HG03066 (cell line): Measurements from ENCODE around the gene FTCD.

Source experiments
- ATAC-seq: cut with Tn5 transposase; IDR thresholded peaks from one replicate; pipeline ENCODE4 v1.9.1; 2021; ENCODE audit warnings: low read depth; ENCODE audit not compliant: unreplicated experiment

FTCD gene

DNA sequence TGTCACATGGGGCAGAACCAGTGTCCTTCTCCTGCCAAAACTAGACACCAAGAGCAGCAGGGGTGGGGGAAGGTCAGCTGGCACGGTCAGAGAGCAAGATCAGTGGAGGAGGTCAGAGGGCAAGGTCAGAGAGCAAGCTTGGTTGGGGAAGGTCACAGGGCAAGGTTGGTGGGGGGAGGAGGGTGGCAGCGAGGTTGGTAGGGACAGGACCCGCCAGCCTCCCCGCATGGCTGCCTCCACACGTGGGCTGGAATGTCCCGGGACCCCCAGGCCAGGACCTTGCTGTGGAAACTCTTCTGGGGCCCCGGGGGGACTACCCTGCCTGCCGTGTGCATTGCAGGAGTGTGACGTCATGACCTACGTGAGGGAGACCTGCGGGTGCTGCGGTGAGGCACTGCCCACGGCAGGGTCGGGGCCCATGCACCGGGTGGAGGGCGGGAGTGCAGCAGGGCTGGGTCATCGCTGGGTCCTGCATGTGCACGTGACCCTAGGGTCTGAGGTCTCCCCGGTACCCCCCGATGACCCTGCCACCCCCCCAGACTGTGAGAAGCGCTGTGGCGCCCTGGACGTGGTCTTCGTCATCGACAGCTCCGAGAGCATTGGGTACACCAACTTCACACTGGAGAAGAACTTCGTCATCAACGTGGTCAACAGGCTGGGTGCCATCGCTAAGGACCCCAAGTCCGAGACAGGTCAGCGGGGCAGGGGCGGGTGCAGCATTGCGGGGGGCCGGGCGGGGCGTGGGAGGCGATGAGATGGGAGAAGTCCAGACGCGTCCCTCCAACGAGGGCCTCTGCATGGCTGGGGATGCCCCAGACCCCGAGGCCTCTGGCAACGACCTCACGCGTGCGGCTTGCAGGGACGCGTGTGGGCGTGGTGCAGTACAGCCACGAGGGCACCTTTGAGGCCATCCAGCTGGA is 30.2 kb downstream of the FTCD start:
- no peak for ATAC-seq

DNA sequence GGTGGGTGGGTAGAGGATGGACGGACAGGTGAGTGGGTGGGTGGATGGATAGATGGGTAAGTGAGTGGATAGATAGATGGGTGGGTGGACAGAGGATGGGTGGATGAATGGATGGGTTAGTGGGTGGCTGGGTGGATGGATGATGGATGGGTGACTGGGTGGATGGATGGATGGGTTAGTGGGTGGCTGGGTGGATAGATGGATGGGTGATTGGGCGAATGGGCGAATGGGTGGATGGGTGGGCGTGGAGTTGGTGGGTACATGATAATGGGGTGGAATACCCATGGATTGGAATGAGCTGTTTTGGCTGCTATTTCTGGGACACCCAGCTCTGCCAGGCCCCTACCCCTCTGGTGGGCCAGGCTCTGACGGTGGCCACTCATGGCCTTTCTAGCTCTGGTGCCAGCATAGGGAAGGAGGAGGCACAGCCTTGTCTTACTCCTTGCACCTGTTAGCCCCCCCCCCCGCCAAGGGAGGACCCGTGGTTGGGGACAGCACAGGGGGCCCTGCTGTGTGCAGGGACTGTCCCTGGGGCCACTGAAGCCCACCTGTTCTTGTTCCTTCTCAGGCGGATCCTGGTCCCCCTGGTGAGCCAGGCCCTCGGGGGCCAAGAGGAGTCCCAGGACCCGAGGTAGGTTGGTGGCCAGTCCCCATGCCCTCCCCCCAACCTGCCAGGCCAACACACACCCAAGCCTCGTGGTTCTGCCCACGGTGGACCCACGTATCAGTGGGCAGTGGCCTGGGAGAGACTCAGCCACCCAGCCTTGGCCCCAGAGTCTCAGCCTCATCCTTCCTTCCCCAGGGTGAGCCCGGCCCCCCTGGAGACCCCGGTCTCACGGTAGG is 31.1 kb downstream of the FTCD start:
- ATAC-seq = no peak

DNA sequence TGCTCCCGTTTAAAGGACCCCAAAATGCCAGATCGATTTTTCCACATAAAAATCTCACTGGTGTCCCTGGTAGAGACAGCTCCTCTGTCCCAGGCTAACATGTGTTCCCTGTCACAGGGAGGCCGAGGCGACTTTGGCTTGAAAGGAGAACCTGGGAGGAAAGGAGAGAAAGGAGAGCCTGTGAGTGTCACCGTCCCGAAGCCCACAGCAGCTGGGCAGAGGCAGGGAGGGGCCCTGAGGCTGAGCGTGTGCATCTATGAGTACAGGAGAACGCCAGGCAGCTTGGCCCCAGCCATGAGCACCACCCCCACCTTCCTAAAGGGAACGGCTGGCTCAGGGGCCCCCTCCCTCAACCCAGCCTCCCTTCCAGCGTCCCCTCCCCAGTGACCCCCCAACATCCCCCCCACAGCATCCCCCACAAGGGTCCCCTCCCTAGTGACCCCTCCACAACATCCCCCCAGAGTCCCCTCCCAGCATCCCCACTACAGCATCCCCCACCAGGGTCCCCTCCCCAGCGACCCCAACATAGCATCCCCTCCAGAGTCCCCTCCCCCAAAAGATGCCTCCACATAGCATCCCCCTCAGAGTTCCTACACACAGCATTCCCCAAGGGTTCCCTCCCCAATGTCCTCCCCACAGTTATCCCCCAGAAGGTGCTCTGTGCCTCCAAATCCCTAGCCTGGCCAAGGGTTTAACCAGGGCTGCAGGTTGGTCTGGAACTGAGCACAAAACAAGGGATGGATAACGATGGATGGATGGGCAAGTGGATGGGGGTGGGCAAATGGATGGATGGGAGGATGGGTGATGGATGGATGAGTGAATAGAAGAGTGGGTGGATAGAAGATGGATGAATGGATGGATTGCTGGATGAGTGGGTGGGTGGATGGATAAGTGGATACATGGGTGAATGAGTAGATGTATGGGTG is 32.4 kb downstream of the FTCD start:
- no peak for ATAC-seq

DNA sequence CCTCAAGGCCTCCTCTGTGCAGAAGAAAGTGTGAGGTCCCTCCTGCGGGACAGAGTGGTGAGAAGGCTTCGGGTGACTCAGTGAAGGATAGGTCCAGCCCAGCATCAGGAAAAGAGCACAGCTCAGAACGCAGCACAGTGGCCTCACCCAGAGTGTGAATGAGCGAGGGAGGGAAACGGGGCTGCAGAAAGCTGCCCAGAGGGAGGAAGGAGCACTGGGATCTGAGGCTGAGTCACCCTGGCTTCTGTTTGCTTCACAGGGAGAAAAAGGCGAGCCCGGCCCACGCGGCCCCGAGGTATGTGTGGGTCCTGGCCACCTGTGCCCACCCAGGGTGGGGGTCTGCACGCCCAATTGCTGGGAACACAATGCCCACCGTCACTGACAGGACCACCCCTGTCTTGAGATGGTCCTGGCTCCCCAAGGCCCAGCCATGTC is 33.1 kb downstream of the FTCD start:
- ATAC-seq = no peak

DNA sequence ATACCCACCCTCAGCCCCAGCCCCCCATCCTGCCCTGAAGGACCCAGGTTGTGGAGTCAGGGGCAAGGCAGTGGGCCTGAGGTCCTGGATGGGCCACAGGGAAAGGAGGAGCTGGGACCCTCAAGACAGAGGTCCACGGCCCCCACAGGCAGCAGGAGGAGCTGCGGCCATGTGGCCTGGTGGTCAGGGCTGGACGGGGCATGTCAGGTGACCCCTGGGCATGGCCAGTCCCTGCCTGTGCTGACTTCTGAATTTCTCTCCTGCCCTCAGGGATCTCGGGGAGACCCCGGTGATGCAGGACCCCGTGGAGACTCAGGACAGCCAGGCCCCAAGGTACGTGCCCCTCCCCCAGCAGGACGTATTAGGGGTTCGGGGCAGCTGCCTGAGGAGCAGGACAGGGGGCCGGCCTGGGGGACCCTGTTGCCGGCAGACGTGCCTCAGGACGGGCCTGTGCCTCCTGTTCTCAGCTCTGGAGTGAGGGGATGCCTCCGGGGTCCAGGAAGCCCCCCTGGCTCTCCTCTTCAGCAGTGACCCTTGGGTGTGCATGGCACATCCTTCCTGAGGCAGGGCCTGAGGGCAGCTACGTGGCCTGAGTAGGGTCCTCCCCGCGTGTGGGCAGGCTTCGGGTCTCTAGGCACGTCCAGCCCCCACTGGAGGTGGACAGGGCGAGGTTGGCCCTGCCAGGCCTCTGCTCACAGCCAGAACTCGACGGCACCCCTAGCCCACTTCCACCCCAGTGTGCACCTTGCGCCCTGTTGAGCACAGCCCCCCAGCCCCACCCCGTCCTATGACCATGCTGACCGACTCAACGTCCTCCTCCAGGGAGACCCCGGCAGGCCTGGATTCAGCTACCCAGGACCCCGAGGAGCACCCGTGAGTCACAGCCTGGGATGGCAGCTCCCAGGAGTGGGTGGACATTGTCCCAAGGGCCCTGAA is 33.8 kb downstream of the FTCD start:
- no peak for ATAC-seq

DNA sequence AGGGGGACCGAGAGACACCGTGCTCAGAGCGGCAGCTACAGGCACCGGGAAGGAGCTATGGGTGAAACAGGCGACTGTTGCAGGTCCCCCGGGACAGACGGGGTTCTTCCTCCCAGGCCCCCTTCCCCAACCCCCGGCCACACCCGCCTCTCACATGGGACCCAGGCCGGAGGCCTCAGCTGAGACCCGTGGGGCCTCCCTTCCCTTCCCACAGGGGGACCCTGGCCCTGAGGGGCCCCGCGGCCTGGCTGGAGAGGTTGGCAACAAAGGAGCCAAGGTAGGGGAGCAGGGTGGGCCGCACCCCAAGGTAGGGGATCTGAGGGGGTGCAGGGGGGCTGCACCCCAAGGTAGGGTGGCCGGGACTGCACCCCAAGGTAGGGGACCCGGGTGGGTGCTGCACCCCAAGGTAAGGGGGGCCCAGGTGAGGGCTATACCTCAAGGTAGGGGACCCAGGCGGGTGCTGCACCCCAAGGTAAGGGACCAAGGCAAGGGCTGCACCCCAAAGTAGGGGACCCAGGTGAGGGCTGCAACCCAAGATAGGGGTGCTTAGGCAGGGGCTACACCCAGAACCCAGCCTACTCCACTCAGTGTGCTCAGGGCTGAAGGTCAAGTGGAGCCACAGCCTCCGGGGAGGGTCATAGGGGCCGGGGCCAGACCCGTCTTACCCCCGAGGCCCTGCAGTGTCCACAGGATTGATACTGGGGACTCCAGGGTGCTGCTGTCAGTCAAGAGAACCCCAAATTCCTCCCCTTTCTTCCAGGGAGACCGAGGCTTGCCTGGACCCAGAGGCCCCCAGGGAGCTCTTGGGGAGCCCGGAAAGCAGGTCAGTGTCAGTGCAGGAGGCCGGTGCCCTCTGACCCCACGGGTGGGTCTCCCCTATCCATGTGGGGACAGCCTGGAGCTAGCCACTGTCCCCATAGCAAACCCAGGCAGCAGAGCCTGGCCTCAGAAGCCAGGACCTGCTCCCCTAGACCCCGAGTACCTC is 34.8 kb downstream of the FTCD start:
- ATAC-seq = no peak

DNA sequence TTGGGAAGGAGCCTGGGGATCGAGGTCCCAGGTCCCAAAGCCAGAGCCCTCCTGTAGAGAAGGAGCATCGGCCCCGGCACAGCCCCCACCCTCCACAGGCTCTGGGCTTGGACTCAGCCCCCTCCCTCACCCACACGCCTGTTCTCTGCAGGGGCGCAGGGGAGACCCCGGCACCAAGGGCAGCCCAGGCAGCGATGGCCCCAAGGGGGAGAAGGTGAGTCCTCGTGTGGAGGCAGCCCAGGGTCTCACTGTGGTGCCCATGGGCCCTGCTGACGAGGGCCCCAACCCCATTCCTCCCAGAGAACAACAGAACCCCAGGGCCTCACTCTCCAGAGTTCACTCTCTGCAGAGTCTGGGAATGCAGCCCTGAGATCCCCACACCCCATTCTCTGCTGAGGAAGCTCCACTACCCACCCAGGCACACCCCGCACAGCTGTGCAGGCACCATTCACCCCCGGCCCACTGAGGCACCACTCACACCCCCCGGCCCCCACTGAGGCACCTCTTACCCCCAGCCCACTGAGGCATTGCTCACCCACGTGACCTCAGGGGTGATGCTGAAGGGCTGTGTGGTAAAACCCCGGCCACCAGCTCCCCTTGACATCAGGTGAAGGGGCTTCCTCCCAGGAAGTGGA is 35.6 kb downstream of the FTCD start:
- no peak for ATAC-seq

DNA sequence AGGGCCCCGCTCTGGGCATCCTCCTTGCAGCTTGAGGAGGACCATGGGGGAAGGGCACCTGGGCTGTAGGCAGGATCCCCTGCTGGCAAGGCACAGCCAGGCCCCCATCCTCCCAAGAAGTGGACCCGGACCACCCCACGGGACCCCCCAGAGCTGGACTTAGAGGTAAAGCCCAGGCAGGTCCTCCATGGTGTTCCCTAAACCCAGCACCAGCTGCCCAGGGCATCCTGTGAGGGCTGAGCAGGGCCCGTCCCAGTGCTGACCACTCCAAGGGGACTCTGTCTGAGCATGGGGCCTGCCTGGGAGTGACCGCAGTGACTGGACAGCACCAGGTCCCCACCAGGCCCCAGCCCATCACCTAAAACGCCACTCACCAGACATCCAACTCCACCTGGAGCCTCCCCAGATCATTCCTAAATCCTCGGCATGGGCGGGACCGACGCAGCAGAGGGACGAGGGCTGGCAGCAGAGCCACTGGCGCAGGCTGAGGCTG is 36.2 kb downstream of the FTCD start:
- ATAC-seq = no peak

DNA sequence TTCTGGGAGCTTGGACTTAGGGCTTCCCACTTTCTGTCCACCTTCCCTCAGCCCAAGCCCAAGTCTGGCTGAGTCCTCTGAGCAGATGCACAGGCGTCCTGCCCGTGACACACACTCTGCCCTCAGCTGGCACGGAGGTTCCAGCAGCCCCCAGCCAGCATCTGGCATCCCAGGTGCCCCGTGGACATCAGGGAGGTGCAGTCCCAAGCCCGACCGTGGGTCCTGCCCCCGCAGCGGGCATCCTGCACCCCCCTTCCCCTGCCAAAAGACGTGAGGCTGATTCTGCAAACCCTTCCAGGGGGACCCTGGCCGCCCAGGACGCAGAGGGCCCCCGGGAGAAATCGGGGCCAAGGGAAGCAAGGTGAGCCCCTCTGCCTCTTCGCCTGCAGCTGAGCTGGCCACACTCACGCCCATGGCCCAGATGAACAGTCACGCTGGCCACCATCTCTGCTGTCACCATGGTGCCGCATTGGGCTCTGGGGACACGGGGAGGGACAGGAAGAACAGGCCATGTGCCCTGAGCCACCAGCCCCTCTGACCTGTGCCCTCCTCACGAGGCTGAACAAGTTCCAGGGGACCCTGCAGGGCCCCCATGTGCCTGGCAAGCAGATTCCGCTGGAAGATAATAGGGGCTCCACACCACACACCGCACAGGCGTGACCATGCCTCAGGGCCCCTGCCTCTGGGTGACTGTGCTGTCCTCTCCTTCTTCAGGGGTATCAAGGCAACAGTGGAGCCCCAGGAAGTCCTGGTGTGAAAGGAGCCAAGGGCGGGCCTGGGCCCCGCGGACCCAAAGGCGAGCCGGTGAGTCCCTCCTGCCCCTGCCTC is 36.8 kb downstream of the FTCD start:
- no peak for ATAC-seq

DNA sequence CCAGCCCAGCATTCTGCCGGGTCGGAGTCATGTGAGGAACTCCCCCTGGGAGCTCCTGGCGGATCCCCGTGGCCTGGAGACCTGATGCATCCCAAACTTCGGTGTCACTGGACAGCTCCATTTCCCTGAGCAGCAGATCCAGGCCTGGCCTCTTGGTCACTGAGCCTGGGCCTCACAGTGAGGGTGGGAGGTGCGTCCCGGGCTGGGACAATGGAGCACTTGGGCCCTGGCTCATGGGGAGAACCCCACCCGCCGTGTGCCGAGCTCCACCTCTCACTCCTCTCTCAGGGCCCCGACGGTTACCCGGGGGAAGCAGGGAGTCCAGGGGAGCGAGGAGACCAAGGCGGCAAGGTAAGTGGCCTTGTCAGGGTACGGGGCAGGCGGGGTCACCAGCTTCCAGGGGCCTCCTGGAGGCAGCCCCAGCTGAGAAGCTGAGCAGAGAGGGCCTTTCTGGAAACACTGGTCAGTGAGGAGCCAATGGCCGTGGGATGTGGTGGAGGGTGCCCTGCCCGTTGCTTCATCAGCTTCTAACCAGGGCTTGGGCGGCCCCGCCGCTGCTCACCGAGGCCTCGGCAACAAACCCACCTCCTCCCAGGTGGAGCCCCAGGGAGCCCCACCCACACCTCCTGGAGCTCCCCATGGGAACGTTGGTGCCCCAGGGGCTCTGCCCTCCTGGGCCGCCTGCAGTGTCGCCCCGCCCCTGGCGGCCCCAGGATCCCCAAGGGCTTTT is 37.6 kb downstream of the FTCD start:
- ATAC-seq = no peak

DNA sequence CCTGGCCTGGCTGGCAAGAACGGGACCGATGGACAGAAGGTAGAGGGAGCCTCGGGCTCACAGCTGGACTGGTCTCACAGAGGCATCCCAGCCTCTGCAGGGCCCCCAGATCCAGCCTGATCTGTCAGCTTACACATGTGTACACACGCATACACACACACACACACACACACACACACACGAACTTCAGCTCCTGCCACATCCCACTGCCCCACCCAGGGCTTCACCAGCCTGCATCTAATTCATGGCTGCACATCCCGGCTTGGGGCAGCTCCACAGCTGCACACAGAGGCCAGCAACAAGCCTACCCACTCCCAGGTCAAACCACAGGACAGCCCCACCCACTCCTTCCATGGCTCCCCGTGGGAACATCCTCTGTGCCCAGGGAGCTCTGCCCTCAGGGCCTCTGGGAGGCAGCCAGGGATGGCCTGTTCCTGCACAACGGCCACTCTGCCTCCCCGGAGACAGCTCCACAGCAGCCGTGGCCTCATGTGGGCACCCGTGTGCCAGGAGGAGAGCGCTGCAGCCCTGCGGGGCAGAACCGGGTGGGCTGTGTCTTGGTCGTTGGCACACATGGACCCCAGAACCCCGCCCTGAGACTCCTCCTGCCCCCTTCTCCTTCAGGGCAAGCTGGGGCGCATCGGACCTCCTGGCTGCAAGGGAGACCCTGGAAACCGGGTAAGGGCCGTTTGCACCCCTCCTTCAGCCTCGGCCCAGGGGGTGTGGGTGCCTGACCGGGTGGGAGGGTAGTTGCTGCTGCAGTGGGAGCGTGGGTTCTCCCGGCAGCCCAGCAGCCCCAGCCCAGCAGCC is 38.4 kb downstream of the FTCD start:
- no peak for ATAC-seq

DNA sequence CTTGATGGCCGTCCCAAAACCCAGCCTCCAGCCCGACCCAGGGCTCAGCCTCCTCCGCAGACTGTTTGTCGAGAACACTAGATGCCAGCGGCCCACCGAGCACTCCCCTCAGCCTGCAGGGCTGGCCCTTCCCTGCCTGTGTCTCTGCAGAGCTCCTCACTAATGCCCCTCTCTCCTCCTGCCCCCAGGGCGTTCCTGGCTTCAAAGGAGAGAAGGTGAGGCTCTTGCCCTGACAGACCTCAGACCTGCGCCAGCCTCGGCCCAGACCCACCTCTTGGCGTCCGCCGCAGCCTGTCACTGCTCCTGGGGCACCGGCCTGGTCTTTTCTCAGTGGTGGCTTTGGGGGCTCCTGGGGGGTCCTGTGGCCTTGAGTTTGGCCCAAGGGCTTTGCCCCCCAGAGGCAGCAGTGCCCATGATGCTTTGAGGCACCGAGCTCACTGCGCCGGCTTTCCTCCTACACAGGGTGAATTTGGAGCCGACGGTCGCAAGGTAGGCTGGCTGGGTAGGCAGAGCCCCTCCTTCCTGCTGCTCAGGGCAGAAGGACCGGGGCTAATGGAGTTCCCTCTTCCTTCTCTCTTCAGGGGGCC is 39.1 kb downstream of the FTCD start:
- no peak for ATAC-seq

DNA sequence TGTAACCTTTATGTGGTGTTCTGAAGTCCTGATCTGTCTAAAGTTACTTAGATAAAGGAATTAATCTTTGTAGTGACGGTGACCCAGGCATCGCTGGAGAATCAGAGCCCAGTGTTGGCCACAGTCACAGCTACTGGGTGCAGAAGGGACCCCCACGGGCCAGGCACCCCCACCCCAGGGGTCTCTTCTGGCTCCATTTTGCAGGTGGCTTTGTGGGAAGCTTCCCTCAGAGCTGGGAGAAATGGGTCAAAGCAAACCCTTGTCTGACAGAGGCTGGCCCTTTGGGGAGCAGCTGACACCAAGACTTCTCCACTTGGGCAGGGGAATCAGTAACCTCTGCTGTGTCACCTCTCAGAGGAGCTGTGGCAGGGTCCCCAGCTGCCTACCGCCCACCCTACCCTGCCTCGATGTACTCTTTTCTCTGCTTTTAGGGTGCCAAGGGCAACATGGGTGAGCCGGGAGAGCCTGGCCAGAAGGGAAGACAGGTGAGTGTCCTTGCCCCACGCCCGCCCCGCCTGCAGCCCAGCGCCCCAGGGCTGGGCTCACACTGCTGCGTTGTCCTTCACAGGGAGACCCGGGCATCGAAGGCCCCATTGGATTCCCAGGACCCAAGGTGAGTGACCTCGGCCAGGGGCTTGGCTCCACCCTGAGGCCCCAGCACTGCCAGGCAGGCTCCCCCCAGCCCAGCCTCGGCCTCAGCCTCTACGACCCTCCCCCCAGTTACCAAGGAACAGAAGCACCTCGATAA is 39.8 kb downstream of the FTCD start:
- no peak for ATAC-seq

DNA sequence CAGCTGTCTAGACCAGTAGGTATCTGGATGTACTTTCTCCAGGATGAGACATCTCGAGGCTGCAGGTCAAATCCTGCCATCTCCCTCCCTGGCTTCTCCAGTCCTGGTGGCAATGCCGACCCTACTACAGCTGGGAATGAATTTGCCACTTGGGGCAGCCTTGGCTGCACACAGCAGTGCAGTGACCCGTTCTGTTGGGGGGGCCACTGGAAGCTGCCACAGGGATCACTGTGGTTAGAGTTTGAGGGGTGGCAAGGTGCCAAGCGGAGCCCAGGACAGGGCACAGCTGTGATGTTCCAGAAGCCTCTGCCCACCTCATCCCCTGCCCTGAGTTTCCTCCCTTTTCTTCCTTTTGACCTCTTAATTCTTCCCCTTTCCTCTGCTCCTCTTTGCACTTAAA is 40.4 kb downstream of the FTCD start:
- ATAC-seq = no peak
